ENCODE results near the gene IRX1.
A peak's percentile ranks its signal among the peaks of the same experiment; 100 is the strongest.

IRX1 gene

GRCh38 chr5:3594510-3595005 is 1.1 kb upstream of the IRX1 start:
- Histone ChIP-seq H3K27ac (ENCODE audit: low read depth, low read length) (no peak overlapping the region), H3K4me1 (ENCODE audit: control insufficient read depth, insufficient read depth, low read length) (peaks cover 65% of the 10 kb centered on the region), H3K27me3 (ENCODE audit: control insufficient read depth, insufficient read depth, low read length) (peaks cover 95% of the 10 kb centered on the region), H3K36me3 (ENCODE audit: control insufficient read depth, insufficient read depth, low read length) (no peaks in the 10 kb centered on the region), H3K9me3 (ENCODE audit: control insufficient read depth, insufficient read depth, low read depth, low read length) (no peaks in the 10 kb centered on the region), H3K9ac (ENCODE audit: low read length) (no peak overlapping the region), H3K4me3 (ENCODE audit: low read depth, low read length) (peak overlapping the region; percentile 65)

DNA sequence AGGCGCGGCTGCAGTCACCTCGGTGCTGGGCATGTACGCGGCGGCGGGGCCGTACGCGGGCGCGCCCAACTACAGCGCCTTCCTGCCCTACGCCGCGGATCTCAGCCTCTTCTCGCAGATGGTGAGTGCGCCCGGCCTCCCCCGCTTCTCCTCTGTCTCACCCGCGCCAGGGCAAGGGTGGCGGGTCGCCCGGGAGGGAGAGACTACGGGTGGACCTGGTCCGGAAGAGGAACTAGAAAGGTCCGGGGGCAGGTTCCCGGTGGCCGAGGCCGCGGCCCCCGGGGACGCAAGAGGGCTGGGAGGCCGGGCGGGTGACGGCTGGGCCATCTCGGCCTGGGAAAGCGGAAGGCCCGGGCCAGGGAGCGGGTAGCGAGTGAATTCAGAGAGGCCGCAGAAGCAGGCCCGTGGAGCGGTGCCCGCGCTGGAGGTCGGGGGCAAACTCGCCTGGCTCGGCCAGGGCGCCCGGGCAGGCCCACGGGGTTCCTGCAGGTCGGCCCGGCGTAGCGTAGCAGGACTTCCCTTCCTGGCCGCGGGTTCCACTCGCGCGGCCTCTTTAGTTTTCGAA is 711 bp downstream of the IRX1 start:
- H3K9me3 ChIP-seq (ENCODE audit: control insufficient read depth, insufficient read depth, low read depth, low read length), result no peaks in the 10 kb centered on the region
- H3K27ac ChIP-seq (ENCODE audit: low read depth, low read length), result no peak overlapping the region
- H3K9ac ChIP-seq (ENCODE audit: low read length), result peak overlapping the region; percentile 58
- peak overlapping the region; percentile 61 for H3K4me3 ChIP-seq (ENCODE audit: low read depth, low read length)
- no peaks in the 10 kb centered on the region for H3K36me3 ChIP-seq (ENCODE audit: control insufficient read depth, insufficient read depth, low read length)
- H3K27me3 ChIP-seq (ENCODE audit: control insufficient read depth, insufficient read depth, low read length), result peaks cover 95% of the 10 kb centered on the region
- peaks cover 56% of the 10 kb centered on the region for H3K4me1 ChIP-seq (ENCODE audit: control insufficient read depth, insufficient read depth, low read length)

GRCh38 chr5:3596857-3597166 is 1.2 kb downstream of the IRX1 start:
- Histone ChIP-seq H3K4me3 (ENCODE audit: low read depth, low read length) (peak overlapping the region; percentile 61), H3K4me1 (ENCODE audit: control insufficient read depth, insufficient read depth, low read length) (peaks cover 53% of the 10 kb centered on the region), H3K27ac (ENCODE audit: low read depth, low read length) (no peak overlapping the region), H3K9ac (ENCODE audit: low read length) (peak overlapping the region; percentile 58), H3K27me3 (ENCODE audit: control insufficient read depth, insufficient read depth, low read length) (peaks cover 95% of the 10 kb centered on the region), H3K36me3 (ENCODE audit: control insufficient read depth, insufficient read depth, low read length) (no peaks in the 10 kb centered on the region), H3K9me3 (ENCODE audit: control insufficient read depth, insufficient read depth, low read depth, low read length) (no peaks in the 10 kb centered on the region)

- H3K9me3 ChIP-seq (ENCODE audit: control insufficient read depth, insufficient read depth, low read depth, low read length), result no peaks in the 10 kb centered on the region
- peak overlapping the region; percentile 53 for H3K9ac ChIP-seq (ENCODE audit: low read length)
- H3K27me3 ChIP-seq (ENCODE audit: control insufficient read depth, insufficient read depth, low read length), result peaks cover 95% of the 10 kb centered on the region
- no peaks in the 10 kb centered on the region for H3K36me3 ChIP-seq (ENCODE audit: control insufficient read depth, insufficient read depth, low read length)
- H3K27ac ChIP-seq (ENCODE audit: low read depth, low read length), result no peak overlapping the region
- H3K4me3 ChIP-seq (ENCODE audit: low read depth, low read length), result peak overlapping the region; percentile 61
- peaks cover 51% of the 10 kb centered on the region for H3K4me1 ChIP-seq (ENCODE audit: control insufficient read depth, insufficient read depth, low read length)
These were observed 1.8 kb downstream of the IRX1 start for GRCh38 chr5:3597167-3598007.

- Histone ChIP-seq H3K9me3 (ENCODE audit: control insufficient read depth, insufficient read depth, low read depth, low read length) (no peaks in the 10 kb centered on the region), H3K4me3 (ENCODE audit: low read depth, low read length) (peak overlapping the region; percentile 61; the same call in 1 of the 2 replicates), H3K36me3 (ENCODE audit: control insufficient read depth, insufficient read depth, low read length) (no peaks in the 10 kb centered on the region), H3K27me3 (ENCODE audit: control insufficient read depth, insufficient read depth, low read length) (peaks cover 95% of the 10 kb centered on the region), H3K9ac (ENCODE audit: low read length) (no peak overlapping the region), H3K4me1 (ENCODE audit: control insufficient read depth, insufficient read depth, low read length) (peaks cover 46% of the 10 kb centered on the region), H3K27ac (ENCODE audit: low read depth, low read length) (no peak overlapping the region)
These were observed 2.6 kb downstream of the IRX1 start for GRCh38 chr5:3598207-3598606.

- H3K9ac ChIP-seq (ENCODE audit: low read length), result no peak overlapping the region
- peak overlapping the region; percentile 61 for H3K4me3 ChIP-seq (ENCODE audit: low read depth, low read length)
- peaks cover 40% of the 10 kb centered on the region for H3K4me1 ChIP-seq (ENCODE audit: control insufficient read depth, insufficient read depth, low read length)
- H3K36me3 ChIP-seq (ENCODE audit: control insufficient read depth, insufficient read depth, low read length), result no peaks in the 10 kb centered on the region
- no peaks in the 10 kb centered on the region for H3K9me3 ChIP-seq (ENCODE audit: control insufficient read depth, insufficient read depth, low read depth, low read length)
- no peak overlapping the region for H3K27ac ChIP-seq (ENCODE audit: low read depth, low read length)
- H3K27me3 ChIP-seq (ENCODE audit: control insufficient read depth, insufficient read depth, low read length), result peaks cover 95% of the 10 kb centered on the region
These were observed 3.2 kb downstream of the IRX1 start for GRCh38 chr5:3598769-3599211.

DNA sequence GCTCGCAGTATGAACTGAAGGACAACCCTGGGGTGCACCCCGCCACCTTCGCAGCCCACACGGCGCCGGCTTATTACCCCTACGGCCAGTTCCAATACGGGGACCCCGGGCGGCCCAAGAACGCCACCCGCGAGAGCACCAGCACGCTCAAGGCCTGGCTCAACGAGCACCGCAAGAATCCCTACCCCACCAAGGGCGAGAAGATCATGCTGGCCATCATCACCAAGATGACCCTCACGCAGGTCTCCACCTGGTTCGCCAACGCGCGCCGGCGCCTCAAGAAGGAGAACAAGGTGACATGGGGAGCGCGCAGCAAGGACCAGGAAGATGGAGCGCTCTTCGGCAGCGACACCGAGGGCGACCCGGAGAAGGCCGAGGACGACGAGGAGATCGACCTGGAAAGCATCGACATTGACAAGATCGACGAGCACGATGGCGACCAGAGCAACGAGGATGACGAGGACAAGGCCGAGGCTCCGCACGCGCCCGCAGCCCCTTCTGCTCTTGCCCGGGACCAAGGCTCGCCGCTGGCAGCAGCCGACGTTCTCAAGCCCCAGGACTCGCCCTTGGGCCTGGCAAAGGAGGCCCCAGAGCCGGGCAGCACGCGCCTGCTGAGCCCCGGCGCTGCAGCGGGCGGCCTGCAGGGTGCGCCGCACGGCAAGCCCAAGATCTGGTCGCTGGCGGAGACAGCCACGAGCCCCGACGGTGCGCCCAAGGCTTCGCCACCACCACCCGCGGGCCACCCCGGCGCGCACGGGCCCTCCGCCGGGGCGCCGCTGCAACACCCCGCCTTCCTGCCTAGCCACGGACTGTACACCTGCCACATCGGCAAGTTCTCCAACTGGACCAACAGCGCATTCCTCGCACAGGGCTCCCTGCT is 3.8 kb downstream of the IRX1 start:
- H3K9ac ChIP-seq (ENCODE audit: low read length), result no peak overlapping the region
- H3K27ac ChIP-seq (ENCODE audit: low read depth, low read length), result no peak overlapping the region
- H3K9me3 ChIP-seq (ENCODE audit: control insufficient read depth, insufficient read depth, low read depth, low read length), result no peaks in the 10 kb centered on the region

DNA sequence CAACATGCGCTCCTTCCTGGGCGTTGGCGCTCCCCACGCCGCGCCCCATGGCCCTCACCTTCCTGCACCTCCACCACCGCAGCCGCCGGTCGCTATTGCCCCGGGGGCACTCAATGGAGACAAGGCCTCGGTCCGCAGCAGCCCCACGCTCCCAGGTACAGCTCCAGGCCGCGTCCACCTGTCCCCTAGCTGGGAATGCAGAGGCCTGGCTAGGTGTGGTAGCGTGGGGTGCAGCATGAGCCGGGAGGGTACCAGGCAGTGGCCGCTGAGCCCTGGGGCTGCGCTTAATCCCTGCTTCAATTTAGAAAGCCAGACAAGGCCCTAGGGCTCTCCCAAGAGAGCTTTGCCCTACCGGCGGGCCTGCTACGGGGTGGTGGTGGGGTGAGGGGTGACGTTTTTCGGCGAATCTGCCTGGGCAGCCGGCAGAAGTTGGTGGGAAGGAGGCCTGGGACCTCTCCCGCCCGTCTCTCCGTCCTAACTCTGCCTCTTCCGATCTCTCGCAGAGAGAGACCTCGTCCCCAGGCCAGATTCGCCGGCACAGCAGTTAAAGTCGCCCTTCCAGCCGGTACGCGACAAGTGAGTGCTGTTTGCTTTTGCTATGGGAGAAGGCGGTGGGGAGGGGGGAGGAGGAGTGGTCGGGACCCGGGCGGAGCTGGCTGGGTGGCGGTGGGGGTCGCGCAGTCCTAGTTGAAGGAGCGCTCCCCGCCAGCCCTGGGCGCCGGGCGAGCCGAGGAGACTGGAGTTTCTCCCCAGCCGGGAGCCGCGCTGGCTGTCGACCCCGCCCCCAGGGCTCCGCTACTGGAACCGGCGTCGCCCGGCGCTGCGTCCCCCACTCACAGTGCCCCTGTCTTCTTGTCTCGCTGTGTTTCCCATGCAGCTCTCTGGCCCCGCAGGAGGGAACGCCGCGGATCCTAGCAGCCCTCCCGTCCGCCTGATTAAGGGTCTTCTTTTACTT is 4.8 kb downstream of the IRX1 start:
- Histone ChIP-seq H3K9ac (ENCODE audit: low read length) (no peak overlapping the region), H3K9me3 (ENCODE audit: control insufficient read depth, insufficient read depth, low read depth, low read length) (no peaks in the 10 kb centered on the region), H3K27me3 (ENCODE audit: control insufficient read depth, insufficient read depth, low read length) (peaks cover 95% of the 10 kb centered on the region), H3K4me3 (ENCODE audit: low read depth, low read length) (peak overlapping the region; percentile 61), H3K27ac (ENCODE audit: low read depth, low read length) (no peak overlapping the region), H3K36me3 (ENCODE audit: control insufficient read depth, insufficient read depth, low read length) (no peaks in the 10 kb centered on the region), H3K4me1 (ENCODE audit: control insufficient read depth, insufficient read depth, low read length) (peaks cover 32% of the 10 kb centered on the region)

More for the DNA sequence above, 3.8 kb downstream of the IRX1 start:
- no peaks in the 10 kb centered on the region for H3K36me3 ChIP-seq (ENCODE audit: control insufficient read depth, insufficient read depth, low read length)
- peaks cover 95% of the 10 kb centered on the region for H3K27me3 ChIP-seq (ENCODE audit: control insufficient read depth, insufficient read depth, low read length)
- peak overlapping the region; percentile 61 for H3K4me3 ChIP-seq (ENCODE audit: low read depth, low read length)
- peaks cover 33% of the 10 kb centered on the region for H3K4me1 ChIP-seq (ENCODE audit: control insufficient read depth, insufficient read depth, low read length)

- H3K27me3 ChIP-seq (ENCODE audit: control insufficient read depth, insufficient read depth, low read length), result peaks cover 100% of the 10 kb centered on the region
- peaks cover 32% of the 10 kb centered on the region for H3K4me1 ChIP-seq (ENCODE audit: control insufficient read depth, insufficient read depth, low read length)
- no peaks in the 10 kb centered on the region for H3K36me3 ChIP-seq (ENCODE audit: control insufficient read depth, insufficient read depth, low read length)
- H3K9me3 ChIP-seq (ENCODE audit: control insufficient read depth, insufficient read depth, low read depth, low read length), result no peaks in the 10 kb centered on the region
- no peak overlapping the region for H3K9ac ChIP-seq (ENCODE audit: low read length)
- H3K27ac ChIP-seq (ENCODE audit: low read depth, low read length), result no peak overlapping the region
- H3K4me3 ChIP-seq (ENCODE audit: low read depth, low read length), result peak overlapping the region; percentile 61
These were observed 5.6 kb downstream of the IRX1 start for GRCh38 chr5:3601061-3601710.
